Measurements from ENCODE around the gene MYO15A.

GRCh38 chr17:18208092-18208491 is 99.5 kb downstream of the MYO15A start:
- no peak for TF ChIP-seq POLR2A (IDR thresholded peaks at IDR 0.05; ENCODE audit: low read length)
- TF ChIP-seq GATA1 (IDR thresholded peaks at IDR 0.05; ENCODE audit: low read depth, low read length) = no peak

Measured in erythroblast (primary cell).